OCI-LY3 (cell line): ENCODE measurements around the gene MMP23B.

ENCODE experiments used
- CTCF ChIP-seq: fragments of 200-600, 300-600 bp; sonication (generic); IDR thresholded peaks from 2 replicates; pipeline ENCODE4 v1.5.1; 2014; ENCODE audit warnings: antibody characterized with exemption, low read length, low read depth
- EZH2phosphoT487 ChIP-seq: fragments of 200-600 bp; shearing (Covaris generic); IDR thresholded peaks from 2 replicates; pipeline ENCODE4 v1.6.1; 2018; ENCODE audit warnings: antibody characterized with exemption, mixed run types, low read depth

GRCh38 chr1:1594602-1595260 lies 37.2 kb upstream of the MMP23B start:
- TF ChIP-seq CTCF (no peak), EZH2phosphoT487 (no peak)
